AG10803 (cell line): ENCODE data around the gene TUBAL3.

Experiments
- DNase-seq: peaks from one replicate; pipeline ENCODE4 v3.0.0; 2010; ENCODE audit warnings: low read depth
- H3K4me3 ChIP-seq: 2 replicates; pipeline ENCODE4 v1.5.1; 2011; ENCODE audit warnings: mild to moderate bottlenecking, low read length, control low read depth
- CTCF ChIP-seq: conservative IDR thresholded peaks from 2 replicates; pipeline ENCODE4 v1.5.1; 2011; ENCODE audit warnings: mild to moderate bottlenecking, low read length, control low read depth, inconsistent platforms

Gene TUBAL3

GRCh38 chr10:5441106-5441505 lies 36.5 kb upstream of the TUBAL3 start:
- DNase-seq = no peak
- no peak for TF ChIP-seq CTCF
- H3K4me3 ChIP-seq = no peak overlapping the region

- H3K4me3 ChIP-seq = no peak overlapping the region
- TF ChIP-seq CTCF = no peak
- no peak for DNase-seq
Measured at GRCh38 chr10:5440206-5440605, 35.6 kb upstream of the TUBAL3 start.

GRCh38 chr10:5435328-5435727 lies 30.7 kb upstream of the TUBAL3 start:
- DNase-seq = no peak

GRCh38 chr10:5434017-5434753 lies 29.6 kb upstream of the TUBAL3 start:
- H3K4me3 ChIP-seq = no peak overlapping the region
- TF ChIP-seq CTCF = peak; percentile 83
- DNase-seq = peak; percentile 75

More at GRCh38 chr10:5435328-5435727, 30.7 kb upstream of the TUBAL3 start:
- no peak overlapping the region for H3K4me3 ChIP-seq
- no peak for TF ChIP-seq CTCF

- no peak for TF ChIP-seq CTCF
- H3K4me3 ChIP-seq = no peak overlapping the region
- no peak for DNase-seq
Measured at GRCh38 chr10:5433182-5433581, 28.6 kb upstream of the TUBAL3 start.

GRCh38 chr10:5428133-5428532 lies 23.5 kb upstream of the TUBAL3 start:
- no peak for TF ChIP-seq CTCF

GRCh38 chr10:5424751-5425150 lies 20.1 kb upstream of the TUBAL3 start:
- no peak overlapping the region for H3K4me3 ChIP-seq
- no peak for TF ChIP-seq CTCF
- no peak for DNase-seq

More at GRCh38 chr10:5428133-5428532, 23.5 kb upstream of the TUBAL3 start:
- no peak overlapping the region for H3K4me3 ChIP-seq
- DNase-seq = no peak
